GM04503 (cell line): ENCODE measurements around the gene CPVL.

Source experiments
- DNase-seq: peaks from one replicate; pipeline ENCODE4 v3.0.0-alpha.2; 2012; ENCODE audit warnings: low read depth

The CPVL gene

GRCh38 chr7:28973591-28973990, 172.7 kb downstream of the CPVL start:
- DNase-seq = no peak

GRCh38 chr7:28964056-28964455, 182.3 kb downstream of the CPVL start:
- DNase-seq = no peak

GRCh38 chr7:28961972-28962371, 184.4 kb downstream of the CPVL start:
- no peak for DNase-seq

GRCh38 chr7:28960071-28960840, 186.1 kb downstream of the CPVL start:
- no peak for DNase-seq

GRCh38 chr7:28958980-28959347, 187.4 kb downstream of the CPVL start:
- DNase-seq = no peak

GRCh38 chr7:28958235-28958979, 187.9 kb downstream of the CPVL start, which contains the start of gene TRIL:
Gene TRIL (minus strand): TSS chr7:28958330. CDS start chr7:28958046, 284 bp downstream.
- DNase-seq = no peak

- no peak for DNase-seq
Measured at GRCh38 chr7:28957751-28958234, 188.5 kb downstream of the CPVL start.

GRCh38 chr7:28957064-28957750, 189.1 kb downstream of the CPVL start:
- no peak for DNase-seq

GRCh38 chr7:28956608-28957063, 189.7 kb downstream of the CPVL start:
- no peak for DNase-seq

GRCh38 chr7:28955718-28956607, 190.4 kb downstream of the CPVL start:
- no peak for DNase-seq

- DNase-seq = no peak
Measured at GRCh38 chr7:28955356-28955717, 191.0 kb downstream of the CPVL start.

GRCh38 chr7:28954946-28955345, 191.4 kb downstream of the CPVL start:
- DNase-seq = no peak

- no peak for DNase-seq
Measured at GRCh38 chr7:28954471-28954870, 191.9 kb downstream of the CPVL start.

GRCh38 chr7:28953633-28954032, 192.7 kb downstream of the CPVL start:
- no peak for DNase-seq
